Measurements from ENCODE around the gene HSPE1.
"Not testable (repeated sequence)": the region's sequence is repeated elsewhere in the genome, so short reads cannot be mapped to it uniquely, and the experiment has no call there.

The HSPE1 gene

DNA sequence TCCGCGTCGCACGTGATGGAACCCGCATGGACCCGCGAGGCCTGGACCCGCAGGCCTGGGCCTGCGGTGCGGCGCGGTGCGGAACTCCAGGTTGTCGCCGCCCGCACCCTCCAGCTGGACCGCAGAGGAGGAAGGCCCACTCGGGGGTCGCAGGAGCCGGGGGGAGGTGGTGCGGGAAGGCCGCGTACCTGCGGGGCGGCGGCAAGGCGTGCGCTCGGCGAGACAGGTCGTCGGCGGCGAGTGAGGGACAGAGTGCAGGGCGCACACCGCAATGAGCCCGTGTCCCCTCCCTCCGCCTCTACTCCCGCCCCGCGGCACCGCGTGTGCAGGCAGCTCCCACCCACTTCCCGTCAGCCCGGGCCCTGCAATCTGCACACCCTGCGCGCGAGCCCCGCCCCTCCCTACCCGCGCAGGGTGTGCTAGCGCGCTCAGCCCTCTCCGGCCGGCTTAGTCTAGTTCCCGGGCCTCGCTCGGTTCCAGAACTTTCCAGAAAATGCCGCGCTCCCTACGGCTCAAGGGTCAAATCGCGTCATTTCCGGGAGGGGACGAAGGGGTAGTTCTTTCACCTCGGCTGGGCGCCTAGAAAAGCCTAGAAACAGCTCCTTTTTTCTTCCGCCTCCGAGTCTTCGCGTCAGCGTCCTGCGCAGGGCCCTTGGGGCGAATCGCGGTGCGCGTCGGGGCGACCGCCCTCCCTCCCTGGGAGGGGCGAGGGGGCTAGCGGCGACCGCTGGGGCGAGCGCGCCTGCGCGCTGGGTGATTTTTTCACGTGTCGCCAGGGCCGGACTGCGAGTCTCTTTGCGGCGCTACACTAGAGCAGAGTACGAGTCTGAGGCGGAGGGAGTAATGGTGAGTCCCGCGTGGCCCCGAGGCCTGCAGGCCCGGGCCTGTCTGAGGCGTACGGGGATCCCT, at the start of gene HSPE1, which contains the start of gene HSPD1:
TSS of gene HSPE1 (plus strand) at position 786 of the 909 bp plus-strand sequence. CDS start at position 844, 58 bp downstream.
TSS of gene HSPD1 (minus strand) at position 247 of the 909 bp plus-strand sequence. CDS start 992 bp downstream, outside the sequence.
- peak; percentile 98 for DNase-seq

DNA sequence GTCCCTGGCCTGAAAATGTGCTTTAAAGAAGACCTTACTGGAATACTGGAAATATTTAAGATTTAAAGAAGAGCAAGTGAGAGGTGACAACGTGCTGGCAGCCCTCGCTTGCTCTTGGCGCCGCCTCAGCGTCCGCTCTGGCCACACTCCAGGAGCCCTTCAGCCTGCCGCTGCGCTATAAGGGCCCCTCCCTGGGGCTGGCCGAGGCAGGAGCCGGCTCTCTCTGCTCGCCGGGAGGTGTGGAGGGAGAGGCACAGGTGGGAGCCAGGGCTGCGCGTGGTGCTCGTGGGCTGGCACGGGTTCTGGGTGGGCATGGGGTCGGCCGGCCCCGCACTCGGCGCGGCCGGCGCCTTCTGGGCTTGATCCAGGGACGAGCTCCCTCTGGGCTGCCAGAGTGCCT, 49.7 kb upstream of the HSPE1 start:
- DNase-seq = no peak

DNA sequence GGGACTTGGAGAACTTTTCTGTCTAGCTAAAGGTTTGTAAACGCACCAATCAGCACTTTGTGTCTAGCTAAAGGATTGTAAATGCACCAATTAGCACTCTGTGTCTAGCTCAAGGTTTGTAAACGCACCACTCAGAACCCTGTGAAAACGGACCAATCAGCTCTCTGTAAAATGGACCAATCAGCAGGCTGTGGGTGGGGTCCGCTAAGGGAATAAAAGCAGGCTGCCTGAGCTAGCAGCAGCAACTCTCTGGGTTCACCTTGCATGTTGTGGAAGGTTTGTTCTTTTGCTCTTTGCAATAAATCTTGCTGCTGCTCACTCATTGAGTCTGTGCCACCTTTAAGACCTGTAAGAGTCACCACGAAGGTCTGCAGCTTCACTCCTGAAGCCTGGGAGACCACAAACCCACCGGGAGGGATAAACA, 49.2 kb upstream of the HSPE1 start:
- not testable (repeated sequence) for DNase-seq

DNA sequence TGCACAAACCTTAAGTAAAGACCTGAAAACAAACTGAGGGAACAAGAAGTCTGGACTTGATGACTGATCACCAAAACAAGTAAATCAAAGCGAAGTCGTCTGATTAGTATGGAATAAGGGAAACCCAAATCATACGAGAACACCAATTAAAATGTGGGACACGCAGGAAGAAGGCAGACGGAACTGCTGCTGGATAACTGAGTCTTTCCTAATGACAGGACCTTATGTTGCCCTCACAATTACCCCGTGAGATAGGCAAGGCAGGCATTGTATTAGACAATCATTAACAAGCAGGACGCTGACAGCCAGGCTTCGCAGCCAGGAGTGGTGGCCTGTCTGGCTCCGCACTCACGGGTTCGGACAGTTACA, 47.4 kb upstream of the HSPE1 start:
- DNase-seq = no peak

DNA sequence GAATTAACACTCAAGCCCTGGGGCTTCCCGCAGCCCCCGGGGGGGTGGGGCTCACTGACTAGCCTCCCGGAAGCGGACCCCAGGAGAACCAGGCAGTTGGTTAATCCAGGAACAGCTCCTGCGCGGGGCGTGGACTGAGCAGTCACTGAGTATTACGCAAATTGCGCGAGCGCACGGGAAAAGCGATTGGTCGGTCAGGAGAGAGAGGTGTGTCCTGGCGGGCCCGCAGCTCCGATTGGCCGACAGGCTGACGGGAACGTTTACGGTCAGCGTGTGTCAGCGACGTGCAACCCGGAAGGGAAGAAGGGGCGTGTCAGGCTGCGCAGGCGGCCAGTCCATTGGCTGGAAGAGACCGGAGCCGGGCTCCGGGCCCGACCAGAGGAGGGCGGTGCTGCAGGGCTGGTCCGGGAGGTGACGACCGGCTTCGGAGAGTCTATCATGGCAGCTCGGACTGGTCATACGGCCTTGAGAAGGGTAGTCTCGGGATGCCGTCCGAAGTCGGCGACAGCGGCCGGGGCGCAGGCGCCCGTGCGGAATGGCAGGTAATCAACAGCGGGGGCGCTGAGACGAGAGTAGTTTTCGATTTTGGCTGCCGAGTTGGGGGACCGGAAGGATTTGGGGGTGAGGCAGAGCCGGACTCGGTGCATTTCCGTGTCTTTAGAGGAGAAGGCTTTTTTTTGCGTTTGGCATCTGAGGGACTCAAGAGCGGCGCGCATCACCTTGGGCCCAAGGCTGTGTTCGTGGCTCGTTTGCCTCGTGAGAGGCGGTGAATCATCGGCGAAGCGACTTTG, 46.9 kb upstream of the HSPE1 start, which contains the start of gene COQ10B:
TSS of gene COQ10B (plus strand) at position 430 of the 791 bp plus-strand sequence. CDS start at position 439, 9 bp downstream.
- peak; percentile 98 for DNase-seq

DNA sequence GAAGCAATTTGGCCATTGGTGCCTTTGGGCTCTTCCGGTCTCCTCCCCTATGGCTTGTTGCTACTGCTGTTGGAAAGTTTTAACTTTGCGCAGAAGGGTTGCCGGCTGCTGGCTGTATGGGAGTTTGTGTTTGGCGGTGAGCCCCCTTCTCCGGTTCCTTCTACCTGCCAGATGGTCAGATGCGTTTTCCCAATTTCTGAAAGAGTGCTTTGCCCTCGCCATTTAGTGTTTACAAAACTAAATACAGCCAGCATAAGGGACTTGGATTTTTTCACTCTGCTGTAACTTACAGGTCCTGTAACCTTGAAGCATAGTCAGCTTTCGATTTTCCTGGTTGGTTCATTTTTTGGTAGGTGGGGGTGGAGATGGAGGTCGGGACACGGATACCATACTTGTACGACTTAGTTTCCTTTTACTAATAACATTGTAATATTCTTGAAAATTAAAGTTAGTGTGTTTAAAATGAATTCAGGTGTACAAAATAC, 46.2 kb upstream of the HSPE1 start:
- DNase-seq = no peak

DNA sequence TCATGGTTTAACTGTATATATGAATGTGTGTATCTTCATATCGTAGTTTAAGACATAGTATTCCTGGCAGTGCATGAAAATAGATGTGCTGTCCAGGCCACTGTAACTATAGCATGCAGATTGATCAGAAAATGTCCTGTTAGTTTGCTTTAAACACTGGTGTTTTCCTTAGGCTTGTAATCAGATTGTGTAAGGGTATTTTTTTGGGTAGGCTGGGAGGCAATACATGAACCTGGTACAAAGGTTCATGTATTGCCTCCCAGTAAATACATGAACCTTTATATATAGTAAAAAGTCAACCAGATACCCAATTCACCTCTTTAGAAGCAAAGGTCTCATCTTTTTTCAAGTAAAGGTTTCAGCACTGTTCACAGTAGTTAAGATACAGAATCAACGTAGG, 45.3 kb upstream of the HSPE1 start:
- DNase-seq = no peak

DNA sequence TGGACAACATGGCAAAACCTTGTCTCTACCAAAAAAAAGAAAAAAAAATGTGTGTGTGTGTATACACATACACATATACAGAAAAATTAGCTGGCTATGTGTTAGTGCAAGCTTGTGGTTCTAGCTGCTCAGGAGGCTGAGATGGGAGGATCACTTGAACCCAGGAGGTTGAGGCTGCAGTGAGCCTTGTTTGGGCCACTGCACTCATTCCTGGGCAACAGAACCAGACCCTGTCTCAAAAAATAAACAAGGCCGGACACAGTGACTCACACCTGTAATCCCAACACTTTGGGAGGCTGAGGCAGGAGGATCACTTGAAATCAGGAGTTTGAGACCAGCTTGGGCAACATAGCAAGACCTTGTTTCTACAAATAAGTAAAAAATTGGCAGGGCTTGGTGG, 44.8 kb upstream of the HSPE1 start:
- DNase-seq = no peak

DNA sequence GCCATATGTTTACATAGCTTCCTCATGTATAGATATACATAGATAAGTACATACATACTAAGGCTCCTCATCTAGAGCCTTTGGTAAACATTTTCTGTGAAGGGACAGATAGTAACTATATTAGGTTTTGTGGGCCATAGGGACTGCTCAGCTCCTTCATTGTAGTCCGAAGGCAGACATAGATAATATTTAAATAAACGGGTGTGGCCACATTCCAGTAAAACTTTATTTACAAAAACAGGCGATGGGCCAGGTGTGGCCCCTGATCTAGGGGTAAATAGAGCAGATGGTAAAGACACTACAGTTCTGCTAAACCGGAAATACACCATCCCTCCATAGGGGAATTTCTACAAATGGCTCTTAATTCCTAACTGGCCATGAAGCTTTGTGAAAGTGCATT, 39.5 kb upstream of the HSPE1 start:
- DNase-seq = no peak

DNA sequence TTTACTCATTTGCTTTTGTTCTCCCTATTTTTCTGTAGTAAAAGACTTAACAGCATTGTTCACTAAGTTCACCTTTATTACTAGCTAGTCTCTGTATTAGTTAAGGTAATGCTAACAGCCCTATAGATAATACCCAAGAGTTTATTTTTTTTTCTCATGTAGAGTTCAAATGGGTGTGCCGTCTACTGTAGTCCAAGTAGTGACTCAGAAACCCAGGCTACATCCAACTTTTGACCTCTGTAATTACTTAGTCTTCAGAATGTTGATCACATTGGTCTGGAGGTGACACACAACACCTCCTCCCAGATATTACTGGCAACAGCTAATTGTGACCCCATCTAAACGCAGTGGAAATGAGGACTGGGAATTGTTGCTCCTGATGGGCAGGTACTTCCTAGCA, 39.1 kb upstream of the HSPE1 start:
- DNase-seq = no peak

DNA sequence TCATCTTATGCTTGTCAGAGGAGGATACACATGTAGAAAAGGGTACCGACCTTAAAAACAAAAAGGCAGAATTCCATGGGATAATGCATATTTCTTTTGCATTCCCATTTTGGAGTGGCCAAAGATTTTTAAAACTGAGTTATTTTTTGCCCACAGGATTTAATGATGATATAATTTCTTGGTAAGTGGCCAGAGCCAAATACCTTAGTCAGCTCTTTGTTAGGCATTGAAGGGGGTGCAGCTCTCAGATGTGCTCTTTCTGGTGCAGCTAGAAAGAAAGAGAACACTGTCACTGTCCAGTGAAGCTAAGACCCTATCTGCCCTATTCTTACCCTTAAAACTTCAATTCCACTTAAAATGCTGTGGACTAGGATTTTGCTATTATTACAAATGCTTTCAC, 36.0 kb upstream of the HSPE1 start:
- no peak for DNase-seq

DNA sequence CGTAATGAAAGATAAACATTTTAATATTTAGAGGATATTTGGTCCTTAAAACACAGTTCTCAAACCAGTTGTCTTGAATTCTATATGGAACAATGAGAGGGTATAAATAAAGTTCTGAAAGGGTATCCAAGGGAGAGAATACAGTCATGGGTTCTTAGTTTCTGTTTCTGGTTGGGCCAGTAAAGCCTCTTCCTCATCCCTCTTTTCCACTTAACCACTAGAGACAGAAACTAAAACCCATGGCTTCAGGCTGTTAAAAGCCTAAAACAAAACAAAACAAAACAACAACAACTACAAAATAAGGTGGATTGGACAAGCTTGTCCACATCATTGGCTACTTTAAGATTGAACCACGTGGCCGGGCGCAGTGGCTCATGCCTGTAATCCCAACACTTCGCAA, 28.0 kb upstream of the HSPE1 start:
- no peak for DNase-seq

DNA sequence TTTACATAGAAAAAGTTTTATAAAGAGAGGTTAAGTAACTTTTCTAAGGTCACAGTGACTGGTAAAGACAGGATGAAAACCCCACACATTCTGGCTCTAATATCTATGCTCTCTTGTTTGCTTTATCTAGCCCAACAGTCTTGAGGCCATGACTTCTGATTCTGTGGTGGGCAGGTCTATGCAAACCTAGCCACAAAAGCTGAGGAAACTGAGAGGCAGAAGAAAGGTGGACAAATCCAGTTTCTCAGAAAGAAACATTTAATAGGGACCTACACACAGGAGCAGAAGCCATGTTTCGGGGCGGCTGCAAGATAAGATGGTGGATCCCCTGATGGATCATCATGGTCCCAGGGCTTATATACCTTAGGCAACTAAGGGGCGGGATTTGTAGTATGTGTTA, 22.4 kb upstream of the HSPE1 start:
- no peak for DNase-seq

DNA sequence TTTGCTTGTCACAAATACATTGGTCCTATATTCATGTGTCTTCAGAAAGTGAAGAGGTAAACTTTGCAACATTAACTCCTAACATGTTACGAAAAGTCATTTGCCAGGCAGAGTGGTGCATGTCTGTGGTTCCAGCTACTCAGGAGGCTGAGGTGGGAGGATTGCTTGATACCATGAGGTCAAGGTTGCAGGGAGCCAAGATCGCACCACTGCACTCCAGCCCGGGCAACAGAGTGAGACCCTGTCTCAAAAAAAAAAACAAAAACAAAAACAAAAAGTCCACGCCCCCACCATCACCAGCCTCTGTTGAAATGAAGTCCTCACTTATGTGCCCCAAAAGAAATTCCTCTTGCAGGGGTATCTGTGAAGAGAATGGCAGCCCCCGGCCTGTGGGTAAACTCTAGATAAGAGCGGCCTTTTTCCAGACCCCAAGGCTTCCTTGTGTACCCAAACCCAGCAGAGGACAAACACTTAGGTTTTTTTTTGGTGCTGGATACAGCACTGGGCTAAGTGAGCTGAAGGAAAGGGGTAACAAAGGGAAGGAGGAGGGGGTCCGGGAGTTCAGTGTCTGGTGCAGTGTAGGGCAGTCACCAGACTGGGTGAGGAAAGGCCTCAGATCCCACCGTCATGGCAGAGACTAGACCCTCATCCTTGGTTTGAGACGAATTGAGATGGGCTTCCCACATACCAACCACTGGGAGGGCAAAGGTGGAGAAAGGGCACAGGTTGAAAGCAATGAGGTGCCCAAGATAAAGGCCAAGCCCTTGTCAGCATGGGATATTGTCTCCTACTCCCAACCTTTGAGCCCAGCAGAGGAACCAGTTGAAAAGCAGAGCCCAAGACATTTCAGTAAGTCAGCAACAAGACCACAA, 19.8 kb upstream of the HSPE1 start:
- no peak for DNase-seq

DNA sequence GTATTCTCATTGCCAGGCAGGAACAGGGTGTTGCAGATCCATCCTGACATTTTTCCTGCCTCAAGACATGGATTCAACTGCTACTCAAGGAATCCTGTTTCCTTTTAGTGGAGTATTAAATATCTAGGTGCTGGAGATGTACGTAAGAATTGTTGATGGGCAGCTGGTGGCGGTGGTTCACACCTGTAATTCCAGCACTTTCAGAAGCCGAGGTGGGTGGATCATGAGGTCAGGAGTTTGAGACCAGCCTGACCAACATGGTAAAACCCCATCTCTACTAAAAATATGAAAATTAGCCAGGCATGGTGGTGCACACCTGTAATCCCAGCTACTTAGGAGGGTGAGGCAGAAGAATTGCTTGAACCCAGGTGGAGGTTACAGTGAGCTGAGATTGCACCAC, 15.9 kb upstream of the HSPE1 start:
- DNase-seq = not testable (repeated sequence)

DNA sequence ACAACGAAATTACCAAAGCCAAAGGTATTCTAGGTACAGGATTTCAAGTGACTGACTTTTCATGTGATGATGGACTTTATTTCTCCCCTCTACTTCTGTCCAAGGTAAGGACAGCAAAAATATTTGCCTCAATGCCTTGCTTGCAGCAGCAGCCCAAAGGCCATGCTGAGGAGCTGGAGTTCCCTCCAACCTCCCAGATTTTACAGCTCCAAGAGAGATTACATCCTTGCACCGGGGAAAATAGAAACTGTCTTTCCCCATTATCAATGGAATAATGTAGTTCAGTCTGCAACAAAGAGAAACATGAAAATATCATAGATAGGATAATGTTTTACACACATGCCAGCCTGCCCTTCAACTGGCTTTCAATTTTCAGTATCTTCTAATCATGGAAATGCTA, 14.0 kb upstream of the HSPE1 start:
- DNase-seq = no peak

DNA sequence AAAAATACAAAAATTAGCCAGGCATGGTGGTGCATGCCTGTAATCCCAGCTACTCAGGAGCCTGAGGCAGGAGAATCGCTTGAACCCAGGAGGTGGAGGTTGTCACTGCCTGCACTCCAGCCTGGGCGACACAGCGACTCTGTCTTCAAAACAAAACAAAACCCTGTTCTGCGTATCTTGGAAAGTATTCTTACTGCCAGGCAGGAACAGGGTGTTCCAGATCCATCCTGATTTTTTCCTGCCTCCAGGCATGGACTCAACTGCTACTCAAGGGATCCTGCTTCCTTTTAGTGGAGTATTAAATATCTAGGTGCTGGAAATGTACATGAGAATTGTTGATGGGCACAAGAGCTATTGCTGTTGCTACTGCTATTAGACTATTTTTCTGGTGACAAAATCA, 12.8 kb upstream of the HSPE1 start:
- no peak for DNase-seq

DNA sequence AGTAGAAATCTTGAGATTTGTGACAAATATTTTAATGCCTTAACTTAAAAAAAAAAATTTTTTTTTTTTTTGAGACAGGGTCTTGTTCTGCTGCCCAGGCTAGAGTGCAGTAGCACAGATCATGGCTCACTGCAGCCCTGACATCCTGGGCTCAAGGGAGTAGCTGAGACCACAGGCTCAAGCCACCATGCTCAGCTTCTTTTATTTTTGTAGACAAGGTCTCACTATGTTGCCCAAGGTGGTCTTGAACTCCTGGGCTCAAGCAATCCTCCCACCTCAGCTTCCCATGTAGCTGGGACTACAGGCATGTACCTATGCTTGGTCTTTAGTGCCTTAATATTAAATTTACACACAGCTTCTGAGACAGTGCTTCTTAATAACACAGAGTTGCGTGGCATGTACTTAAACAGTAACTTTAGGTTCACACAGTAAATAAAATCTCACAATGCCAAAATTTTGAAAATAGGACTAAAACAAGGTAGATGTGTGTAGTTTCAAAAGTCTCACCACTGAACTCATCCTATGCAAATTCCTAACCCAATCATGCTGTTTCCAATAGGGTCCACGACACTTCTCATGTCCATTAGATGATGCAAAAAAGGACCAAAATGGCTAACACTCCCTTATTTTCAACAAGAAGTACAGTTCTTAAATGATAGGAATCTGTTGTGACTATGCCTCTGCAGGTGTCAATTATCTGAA, 4.6 kb upstream of the HSPE1 start:
- no peak for DNase-seq

DNA sequence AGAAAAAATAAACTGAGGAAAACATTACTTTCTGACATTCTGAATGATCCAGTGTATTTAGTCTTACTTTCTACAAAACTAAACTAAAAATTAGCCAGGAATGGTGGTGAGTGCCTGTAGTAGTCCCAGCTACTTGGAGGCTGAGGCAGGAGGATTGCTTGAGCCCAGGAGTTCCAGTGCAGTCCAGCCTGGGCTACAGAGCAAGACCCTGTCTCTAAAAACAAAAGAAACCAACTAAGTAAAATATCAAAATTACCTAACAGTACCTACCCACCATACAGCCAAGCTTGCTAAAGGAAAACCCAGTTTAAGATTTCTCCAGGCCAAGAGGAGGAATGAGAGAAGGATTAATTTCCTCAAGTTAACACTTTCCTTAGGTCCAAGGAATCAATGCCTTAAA, 3.5 kb upstream of the HSPE1 start:
- no peak for DNase-seq

DNA sequence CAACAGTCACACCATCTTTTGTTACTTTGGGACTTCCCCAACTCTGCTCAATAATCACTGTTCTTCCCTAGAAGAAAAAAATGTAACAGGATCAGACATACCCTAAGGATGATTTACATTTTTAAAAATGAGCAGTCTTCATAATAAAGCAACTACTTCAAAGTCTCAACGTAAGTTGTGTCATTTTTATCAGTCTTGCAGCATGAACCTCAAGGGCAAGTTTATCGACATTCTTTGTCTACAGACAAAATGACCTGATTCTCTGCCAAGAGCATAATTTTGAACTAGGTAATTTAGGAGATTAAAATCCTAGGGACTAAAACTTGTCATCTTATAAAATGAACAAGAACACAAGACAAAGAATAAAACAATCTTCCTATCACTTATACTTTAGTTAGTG, 2.9 kb upstream of the HSPE1 start:
- DNase-seq = no peak

DNA sequence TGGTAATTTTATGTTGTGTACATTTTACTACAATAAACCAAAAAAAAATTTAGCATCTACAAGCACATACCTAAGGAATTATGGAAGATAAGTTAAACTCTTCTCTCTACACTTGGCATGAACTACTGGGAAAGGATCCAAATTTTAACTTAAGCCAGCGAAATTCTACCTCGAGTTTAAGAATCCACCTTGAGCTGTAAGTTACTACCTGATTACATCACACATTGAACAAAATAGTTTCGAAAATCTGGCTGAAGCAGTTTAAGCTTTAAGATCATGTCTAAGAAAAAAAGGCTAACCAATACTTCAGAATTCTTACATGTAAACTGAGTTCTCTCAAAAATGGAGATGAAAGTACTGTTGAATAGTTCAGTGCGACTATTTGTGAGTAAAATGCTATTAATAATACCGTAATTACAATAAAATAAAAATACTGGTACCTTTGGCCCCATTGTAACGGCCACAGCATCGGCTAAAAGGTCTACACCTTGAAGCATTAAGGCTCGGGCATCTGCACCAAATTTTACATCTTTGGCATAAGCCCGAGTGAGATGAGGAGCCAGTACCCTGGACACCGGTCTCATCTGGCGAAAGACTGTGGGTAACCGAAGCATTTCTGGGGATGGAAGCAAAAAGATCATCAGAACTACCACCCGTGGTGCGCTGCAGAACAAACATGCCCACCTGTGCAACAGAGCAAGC, 1.8 kb upstream of the HSPE1 start:
- DNase-seq = no peak

Measured in activated naive CD4-positive, alpha-beta T cell treated with anti-CD3 and anti-CD28 coated beads, Interleukin-2, amount 50 U/mL, for 16 hours (primary cell).